GM12878 (cell line): ENCODE measurements around the gene CDC14B.

Experiments used
- CHD2 ChIP-seq: IDR thresholded peaks from 2 replicates; pipeline ENCODE4 v1.6.1; 2011; ENCODE audit warnings: low read depth, low read length, improper control_type of control experiment, borderline replicate concordance
- CREM ChIP-seq: IDR thresholded peaks from 2 replicates; pipeline ENCODE4 v1.6.1; 2014; ENCODE audit warnings: antibody characterized with exemption, low read depth
- CTCF ChIP-seq, 3 experiments: IDR thresholded peaks in 2 of 3; conservative IDR thresholded peaks in 1 of 3; 2 replicates each; pipeline ENCODE4 v1.5.1; 2011; ENCODE audit warnings: low read depth in 3 of 3, low read length in 3 of 3, mild to moderate bottlenecking in 3 of 3, control low read depth in 2 of 3, moderate library complexity in 2 of 3, inconsistent platforms in 1 of 3, mixed read lengths in 1 of 3; ENCODE audit not compliant: control insufficient read depth in 2 of 3, insufficient read depth in 1 of 3; ENCODE audit errors: extremely low read depth in 1 of 3
- EP300 ChIP-seq, 2 experiments: fragments of 150-350 bp in 1 of 2; IDR thresholded peaks; 2 replicates each; pipeline ENCODE4 v1.6.1; 2011 to 2012; ENCODE audit warnings: low read depth in 2 of 2, low read length in 2 of 2, borderline replicate concordance in 1 of 2, improper control_type of control experiment in 1 of 2, inconsistent platforms in 1 of 2; ENCODE audit not compliant: control insufficient read depth in 1 of 2
- MXI1 ChIP-seq: fragments of 150-350 bp; IDR thresholded peaks from 2 replicates; pipeline ENCODE4 v1.6.1; 2011; ENCODE audit warnings: low read depth, mild to moderate bottlenecking, inconsistent platforms, low read length, improper control_type of control experiment
- POLR2A ChIP-seq: IDR thresholded peaks from 2 replicates; pipeline ENCODE4 v1.6.1; 2011; ENCODE audit warnings: low read depth, mild to moderate bottlenecking, low read length
- POLR2AphosphoS5 ChIP-seq: IDR thresholded peaks from 2 replicates; pipeline ENCODE4 v1.6.1; 2011; ENCODE audit warnings: mild to moderate bottlenecking, low read length, inconsistent platforms
- RUNX3 ChIP-seq: IDR thresholded peaks from 2 replicates; pipeline ENCODE4 v1.6.1; 2012; ENCODE audit warnings: low read length, inconsistent platforms
- SIN3A ChIP-seq: IDR thresholded peaks from 2 replicates; pipeline ENCODE4 v1.6.1; 2012; ENCODE audit warnings: low read depth, low read length, improper control_type of control experiment
- SMAD5 ChIP-seq: IDR thresholded peaks from 2 replicates; pipeline ENCODE4 v1.6.1; 2016; ENCODE audit warnings: antibody characterized with exemption, low read depth
- SP1 ChIP-seq: IDR thresholded peaks from one replicate; pipeline ENCODE4 v1.6.1; 2011; ENCODE audit warnings: low read depth, low read length
- ZNF207 ChIP-seq: fragments of 450-650 bp; IDR thresholded peaks from 2 replicates; pipeline ENCODE4 v1.6.1; 2014; ENCODE audit warnings: antibody characterized with exemption, mild to moderate bottlenecking, borderline replicate concordance
- ZZZ3 ChIP-seq: IDR thresholded peaks from 2 replicates; pipeline ENCODE4 v1.6.1; 2011; ENCODE audit warnings: low read depth; ENCODE audit not compliant: control insufficient read depth, insufficient read length

- TF ChIP-seq POLR2AphosphoS5 (no peak), RUNX3 (no peak), ZZZ3 (no peak), MXI1 (no peak), CREM (no peak), CTCF (IDR thresholded peaks at IDR 0.05 in 2 of 3, conservative IDR thresholded peaks at IDR 0.05 in 1 of 3; ENCODE audit: control insufficient read depth in 2 of 3, extremely low read depth in 1 of 3, insufficient read depth in 1 of 3, low read depth in 3 of 3, low read length in 3 of 3) (no peak), SMAD5 (no peak), CHD2 (no peak), ZNF207 (no peak), EP300 (IDR thresholded peaks at IDR 0.05; ENCODE audit: borderline replicate concordance in 1 of 2, control insufficient read depth in 1 of 2, low read depth in 2 of 2, low read length in 2 of 2) (no peak), SIN3A (no peak), POLR2A (no peak), SP1 (no peak)
These were observed 16.7 kb upstream of the CDC14B start for GRCh38 chr9:96636368-96636767.
